HepG2 (cell line): Measurements from ENCODE around the gene EXTL2.

ENCODE experiments used
- CEBPB ChIP-seq: IDR thresholded peaks from 2 replicates; pipeline ENCODE4 v1.6.1; 2011; ENCODE audit warnings: low read depth, low read length, improper control_type of control experiment, borderline replicate concordance
- DPF2 ChIP-seq: sonication (generic); formaldehyde crosslinking; IDR thresholded peaks from 2 replicates; pipeline ENCODE4 v1.4.0; 2020; ENCODE audit warnings: mild to moderate bottlenecking, low read depth, missing genetic modification reagents, borderline replicate concordance
- MED13 ChIP-seq: sonication (generic); formaldehyde crosslinking; IDR thresholded peaks from 2 replicates; pipeline ENCODE4 v1.5.0; 2020; ENCODE audit warnings: missing genetic modification reagents
- NR1H2 ChIP-seq: sonication (generic); formaldehyde crosslinking; IDR thresholded peaks from 2 replicates; pipeline ENCODE4 v1.8.1; 2022; ENCODE audit warnings: low read depth, missing genetic modification reagents, borderline replicate concordance
- POLR2A ChIP-seq, 2 experiments: IDR thresholded peaks; 2 replicates each; pipeline ENCODE4 v1.6.1; 2011; ENCODE audit warnings: low read depth in 2 of 2, low read length in 2 of 2, mild to moderate bottlenecking in 1 of 2, moderate library complexity in 1 of 2; ENCODE audit not compliant: insufficient read depth in 1 of 2
- TBL1XR1 ChIP-seq: fragments of 150-350 bp; IDR thresholded peaks from 2 replicates; pipeline ENCODE4 v1.6.1; 2014; ENCODE audit warnings: borderline replicate concordance, low read length; ENCODE audit not compliant: partially characterized antibody
- TBP ChIP-seq: sonication (generic); formaldehyde crosslinking; IDR thresholded peaks from 2 replicates; pipeline ENCODE4 v1.5.0; 2020; ENCODE audit warnings: missing genetic modification reagents
- ZBTB8A ChIP-seq: sonication (generic); formaldehyde crosslinking; IDR thresholded peaks from 2 replicates; pipeline ENCODE4 v1.4.0; 2020; ENCODE audit warnings: mild to moderate bottlenecking, low read depth, missing genetic modification reagents, borderline replicate concordance
- ZEB1 ChIP-seq: IDR thresholded peaks from 2 replicates; pipeline ENCODE4 v1.6.1; 2012; ENCODE audit warnings: mild to moderate bottlenecking, low read depth, inconsistent platforms; ENCODE audit not compliant: insufficient replicate concordance
- ZKSCAN1 ChIP-seq: fragments of 150-350 bp; IDR thresholded peaks from 2 replicates; pipeline ENCODE4 v1.6.1; 2014; ENCODE audit warnings: low read length
- ZNF460 ChIP-seq: sonication (generic); formaldehyde crosslinking; IDR thresholded peaks from 2 replicates; pipeline ENCODE4 v1.5.1; 2020; ENCODE audit warnings: missing genetic modification reagents, mild to moderate bottlenecking, borderline replicate concordance
- ZSCAN29 ChIP-seq: sonication (generic); formaldehyde crosslinking; conservative IDR thresholded peaks from 2 replicates; pipeline ENCODE4 v1.4.0; 2020; ENCODE audit warnings: mild to moderate bottlenecking, missing genetic modification reagents
- TF ChIP-seq, protein P1 (sequence below): sonication (generic); formaldehyde crosslinking; IDR thresholded peaks from 2 replicates; pipeline ENCODE4 v1.5.0; 2020; ENCODE audit warnings: mild to moderate bottlenecking, missing genetic modification reagents, moderate library complexity

- TF ChIP-seq ZEB1, result no peak
- TF ChIP-seq DPF2 (CRISPR knock-in tag), result no peak
- no peak for TF ChIP-seq NR1H2 (CRISPR knock-in tag)
- no peak for TF ChIP-seq CEBPB
- no peak for TF ChIP-seq TBP (CRISPR knock-in tag)
- TF ChIP-seq ZNF460 (CRISPR knock-in tag), result no peak
- TF ChIP-seq POLR2A (IDR thresholded peaks at IDR 0.05; ENCODE audit: insufficient read depth in 1 of 2, low read depth in 2 of 2, low read length in 2 of 2), result no peak
- TF ChIP-seq TBL1XR1, result no peak
- TF ChIP-seq, protein P1, sequence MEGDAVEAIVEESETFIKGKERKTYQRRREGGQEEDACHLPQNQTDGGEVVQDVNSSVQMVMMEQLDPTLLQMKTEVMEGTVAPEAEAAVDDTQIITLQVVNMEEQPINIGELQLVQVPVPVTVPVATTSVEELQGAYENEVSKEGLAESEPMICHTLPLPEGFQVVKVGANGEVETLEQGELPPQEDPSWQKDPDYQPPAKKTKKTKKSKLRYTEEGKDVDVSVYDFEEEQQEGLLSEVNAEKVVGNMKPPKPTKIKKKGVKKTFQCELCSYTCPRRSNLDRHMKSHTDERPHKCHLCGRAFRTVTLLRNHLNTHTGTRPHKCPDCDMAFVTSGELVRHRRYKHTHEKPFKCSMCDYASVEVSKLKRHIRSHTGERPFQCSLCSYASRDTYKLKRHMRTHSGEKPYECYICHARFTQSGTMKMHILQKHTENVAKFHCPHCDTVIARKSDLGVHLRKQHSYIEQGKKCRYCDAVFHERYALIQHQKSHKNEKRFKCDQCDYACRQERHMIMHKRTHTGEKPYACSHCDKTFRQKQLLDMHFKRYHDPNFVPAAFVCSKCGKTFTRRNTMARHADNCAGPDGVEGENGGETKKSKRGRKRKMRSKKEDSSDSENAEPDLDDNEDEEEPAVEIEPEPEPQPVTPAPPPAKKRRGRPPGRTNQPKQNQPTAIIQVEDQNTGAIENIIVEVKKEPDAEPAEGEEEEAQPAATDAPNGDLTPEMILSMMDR (CRISPR knock-in tag), result no peak
- TF ChIP-seq ZKSCAN1, result no peak
- no peak for TF ChIP-seq ZBTB8A
- TF ChIP-seq MED13, result no peak
- no peak for TF ChIP-seq ZSCAN29
Observed at GRCh38 chr1:100852976-100853375, 41.7 kb downstream of the EXTL2 start.
